NB4 (cell line): Measurements from ENCODE around the gene ASIP.

Source experiments
- DNase-seq: peaks from one replicate; pipeline ENCODE4 v3.0.0; 2010; ENCODE audit warnings: low read depth
- H3K4me3 ChIP-seq: one replicate; pipeline ENCODE4 v1.5.1; 2011; ENCODE audit warnings: mild to moderate bottlenecking, low read depth, low read length, moderate library complexity
- CTCF ChIP-seq: IDR thresholded peaks from one replicate; pipeline ENCODE4 v1.5.1; 2012; ENCODE audit warnings: low read depth, low read length
- MAX ChIP-seq: IDR thresholded peaks from 2 replicates; pipeline ENCODE4 v1.6.1; 2011; ENCODE audit warnings: low read depth, low read length
- MYC ChIP-seq: IDR thresholded peaks from 2 replicates; pipeline ENCODE4 v1.6.1; 2011; ENCODE audit warnings: low read depth, low read length
- POLR2A ChIP-seq: IDR thresholded peaks from 2 replicates; pipeline ENCODE4 v1.6.1; 2011; ENCODE audit warnings: mild to moderate bottlenecking; ENCODE audit not compliant: insufficient read length; ENCODE audit errors: extremely low read depth

Gene ASIP

GRCh38 chr20:34290471-34290870 lies 49.2 kb downstream of the ASIP start:
- DNase-seq = no peak
- no peak overlapping the region for H3K4me3 ChIP-seq
- no peak for TF ChIP-seq MYC
- TF ChIP-seq CTCF = no peak
- TF ChIP-seq POLR2A = no peak
- no peak for TF ChIP-seq MAX

GRCh38 chr20:34292496-34292895 lies 51.3 kb downstream of the ASIP start:
- TF ChIP-seq CTCF (no peak), MAX (no peak), POLR2A (no peak), MYC (no peak)
- no peak overlapping the region for H3K4me3 ChIP-seq
- no peak for DNase-seq

GRCh38 chr20:34293119-34293518 lies 51.9 kb downstream of the ASIP start:
- no peak for TF ChIP-seq POLR2A
- TF ChIP-seq MYC = no peak
- TF ChIP-seq CTCF = no peak
- no peak for TF ChIP-seq MAX
- DNase-seq = no peak
- no peak overlapping the region for H3K4me3 ChIP-seq

- H3K4me3 ChIP-seq = no peak overlapping the region
- TF ChIP-seq POLR2A (no peak), MAX (no peak), CTCF (no peak), MYC (no peak)
- no peak for DNase-seq
Measured at GRCh38 chr20:34293589-34293988, 52.4 kb downstream of the ASIP start.

GRCh38 chr20:34294563-34294962 lies 53.3 kb downstream of the ASIP start:
- TF ChIP-seq MYC = no peak
- TF ChIP-seq POLR2A = no peak
- no peak for TF ChIP-seq CTCF
- no peak for TF ChIP-seq MAX

GRCh38 chr20:34295284-34295683 lies 54.1 kb downstream of the ASIP start:
- no peak for TF ChIP-seq MYC
- TF ChIP-seq POLR2A = no peak
- TF ChIP-seq CTCF = no peak
- no peak for TF ChIP-seq MAX
- H3K4me3 ChIP-seq = no peak overlapping the region
- DNase-seq = no peak

More at GRCh38 chr20:34294563-34294962, 53.3 kb downstream of the ASIP start:
- DNase-seq = no peak
- H3K4me3 ChIP-seq = no peak overlapping the region
